HG03066 (cell line): ENCODE results near the gene RTP2.

Experiments
- ATAC-seq: cut with Tn5 transposase; IDR thresholded peaks from one replicate; pipeline ENCODE4 v1.9.1; 2021; ENCODE audit warnings: low read depth; ENCODE audit not compliant: unreplicated experiment

RTP2 gene

DNA sequence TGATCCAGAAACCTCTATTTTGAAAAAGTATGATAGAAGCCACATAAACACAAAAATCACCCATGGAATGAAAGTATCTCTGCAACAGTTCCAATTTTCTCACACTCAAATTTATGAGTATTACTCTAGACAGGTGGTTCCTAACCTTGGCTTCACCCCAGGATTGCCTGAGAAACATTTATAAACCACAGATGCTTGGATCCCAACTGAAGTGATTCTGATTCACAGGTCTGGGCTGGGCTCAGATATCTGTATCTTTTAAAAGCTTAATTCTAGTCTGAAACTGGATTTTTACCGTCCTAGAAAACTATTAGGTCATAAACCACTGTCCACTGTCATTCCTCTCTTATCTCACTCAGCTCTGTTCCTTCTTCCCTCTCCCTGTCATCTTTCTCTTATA lies 24.8 kb downstream of the RTP2 start:
- ATAC-seq = no peak

DNA sequence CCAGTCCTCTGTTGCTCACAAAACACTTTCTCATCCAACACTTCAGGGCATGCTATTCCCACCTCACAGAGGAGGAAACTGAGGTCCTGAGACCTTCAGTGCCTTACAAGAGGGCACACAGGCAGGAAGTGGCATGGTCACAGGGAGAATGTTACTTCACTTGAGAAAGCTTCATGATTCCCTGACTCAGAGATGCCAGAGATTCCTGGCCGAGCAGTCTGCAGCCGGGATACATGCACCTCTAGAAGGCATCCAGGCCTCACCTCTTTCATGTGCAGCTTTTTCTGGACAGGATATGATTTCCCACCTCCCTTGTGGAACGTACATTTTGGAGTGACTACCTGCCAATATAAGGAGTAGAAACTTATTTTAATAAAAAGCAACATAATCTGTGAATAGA lies 29.3 kb downstream of the RTP2 start:
- no peak for ATAC-seq

DNA sequence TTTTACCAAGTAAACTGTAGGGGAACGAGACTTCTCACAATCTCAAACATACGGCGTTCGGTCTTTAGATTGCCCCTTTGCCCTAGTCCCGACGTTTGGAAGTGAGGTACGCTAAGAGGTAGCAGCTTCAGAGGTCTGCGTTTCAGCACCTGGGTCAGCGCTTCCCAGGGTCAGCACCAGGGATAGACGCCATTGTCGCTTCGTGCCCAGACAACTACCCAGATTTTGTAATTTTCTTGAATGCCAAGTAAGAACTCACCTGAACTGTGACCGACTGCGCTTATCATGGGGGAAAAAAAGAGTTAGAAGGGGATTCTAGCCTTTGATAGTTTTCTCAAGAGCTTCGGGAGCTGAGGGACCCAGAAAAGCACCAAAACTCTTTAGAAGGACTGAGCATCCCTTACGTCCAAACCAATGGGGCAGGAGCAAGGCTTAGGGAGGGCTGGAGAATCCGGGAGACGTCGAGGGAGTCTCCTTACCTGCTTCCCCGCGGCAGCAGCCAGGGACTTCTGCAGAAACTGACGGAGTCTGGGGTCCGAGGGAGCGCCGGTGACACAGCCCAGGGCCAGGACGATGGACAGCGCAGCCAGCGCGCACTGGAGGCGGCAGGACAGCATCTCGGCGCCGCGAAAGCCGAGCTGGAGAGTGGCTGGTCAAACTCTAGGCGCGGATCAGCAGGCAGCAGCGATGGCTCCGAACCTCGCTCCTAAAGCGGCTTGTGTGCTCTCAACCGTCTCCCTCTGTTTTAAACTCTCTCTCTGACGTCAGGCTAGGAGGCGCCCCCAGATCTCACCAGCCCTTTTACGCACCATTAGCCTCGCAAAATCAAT lies 32.5 kb downstream of the RTP2 start, which contains the start of gene SST:
Gene SST, minus strand, starts transcription at position 720 of the 830 bp plus-strand sequence. Its CDS starts 103 bp downstream, at position 617.
- ATAC-seq = no peak

DNA sequence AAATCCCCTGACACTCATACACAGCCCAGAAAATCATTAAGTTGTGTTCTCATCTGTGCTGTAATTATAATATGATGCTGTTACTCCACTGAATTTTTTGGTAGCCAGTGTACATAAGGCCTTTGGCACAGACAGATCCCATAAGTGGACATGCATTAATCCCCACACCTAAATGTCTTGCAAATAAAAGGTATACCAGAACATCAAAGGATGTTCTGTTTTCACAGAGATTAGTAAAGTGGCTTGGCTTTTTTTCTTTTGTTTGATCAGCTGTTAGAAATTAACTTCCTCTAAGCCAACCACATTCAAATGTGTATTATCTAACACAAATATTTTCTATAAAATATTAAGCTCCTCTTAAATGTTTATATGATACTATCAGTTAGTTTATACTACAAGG lies 34.8 kb downstream of the RTP2 start:
- no peak for ATAC-seq

DNA sequence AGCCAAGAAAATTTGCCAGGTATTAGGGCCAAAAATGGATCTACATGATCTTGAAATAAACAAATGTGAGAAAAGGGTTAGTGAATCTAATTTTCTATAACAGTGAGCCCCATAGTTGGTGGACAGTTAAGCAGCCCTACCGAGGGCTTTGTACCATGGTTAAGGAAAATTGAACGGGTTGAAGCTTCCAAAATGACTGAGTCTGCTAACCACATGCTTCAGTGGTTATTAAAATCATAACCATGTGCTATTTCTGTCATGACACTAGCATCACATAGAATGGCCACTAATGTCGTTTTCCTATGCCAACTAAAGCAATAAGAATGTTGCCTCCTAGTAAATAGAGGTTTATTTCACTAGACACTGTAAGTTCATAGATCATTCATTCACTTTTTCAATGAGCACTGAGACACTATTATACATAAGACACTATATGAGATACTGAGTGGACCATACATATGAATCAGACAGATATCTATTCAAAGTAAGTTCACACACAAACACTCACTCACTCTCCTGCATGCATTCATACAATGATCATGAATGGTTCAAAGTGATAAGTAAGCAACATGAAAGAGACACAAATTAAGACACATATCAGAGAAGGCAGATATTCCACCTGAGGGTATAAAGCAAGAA lies 36.5 kb downstream of the RTP2 start:
- no peak for ATAC-seq

DNA sequence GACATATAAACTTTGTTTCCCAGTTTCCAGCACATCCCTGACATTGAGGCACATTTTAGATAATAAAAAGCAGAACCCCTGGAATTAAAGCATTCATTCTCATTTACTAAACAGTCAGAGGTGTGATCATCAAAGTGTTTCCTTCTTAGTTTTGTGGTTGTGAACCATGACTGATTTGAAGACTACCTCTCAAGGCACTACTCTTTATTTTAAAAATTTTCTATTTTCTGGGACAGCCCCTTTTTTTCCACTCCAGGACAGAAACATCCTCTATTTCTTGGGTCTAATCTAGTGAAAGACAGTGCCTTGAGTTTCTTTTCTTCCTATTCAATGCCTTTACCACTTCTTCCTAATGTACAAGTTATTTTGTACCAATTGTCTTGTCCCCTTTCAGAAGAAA lies 37.3 kb downstream of the RTP2 start:
- ATAC-seq = no peak

DNA sequence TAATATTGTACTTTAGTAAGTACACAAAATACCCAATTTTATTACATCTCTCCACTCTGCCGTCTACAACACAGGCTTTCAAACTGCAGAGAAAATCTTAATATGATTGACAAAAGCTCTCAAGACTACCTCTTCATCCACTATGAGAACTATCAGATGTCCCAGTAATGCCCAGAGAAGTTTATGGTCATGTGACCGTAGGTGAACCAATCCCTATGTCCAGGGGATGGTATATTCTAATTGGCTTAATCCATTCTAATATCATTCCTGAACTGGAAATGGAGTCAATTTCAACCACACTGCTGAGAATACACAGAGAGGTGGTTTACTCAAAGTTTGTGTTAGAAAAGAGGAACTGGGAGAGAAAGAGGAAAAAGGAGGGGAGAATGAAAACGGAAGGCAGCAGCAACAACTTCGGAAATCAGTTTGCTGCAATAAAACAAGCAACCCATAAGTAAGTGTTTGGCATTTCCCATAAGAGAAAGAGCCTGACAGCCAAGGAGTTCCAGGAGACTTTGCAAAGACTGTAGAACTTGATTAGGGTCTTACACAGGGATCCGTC lies 39.4 kb downstream of the RTP2 start:
- ATAC-seq = no peak

DNA sequence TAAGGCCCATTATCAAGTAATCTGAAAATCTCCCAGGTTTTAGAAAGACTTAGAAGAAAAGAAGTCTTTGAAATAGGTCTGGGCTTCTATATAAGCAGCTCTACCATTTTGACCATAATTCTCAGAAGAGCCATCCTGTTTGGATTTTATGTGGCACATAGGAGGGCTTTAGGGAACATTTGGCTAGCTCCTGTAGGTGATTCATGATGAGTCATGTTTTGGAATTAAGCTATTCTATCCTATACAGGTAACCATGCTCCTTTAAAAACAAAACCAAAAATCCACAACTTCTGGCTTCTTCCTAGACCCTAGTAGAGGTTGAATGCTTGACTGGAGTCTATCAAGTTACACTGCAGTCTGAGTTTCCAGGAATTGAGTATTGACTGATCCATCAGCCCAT lies 41.1 kb downstream of the RTP2 start:
- ATAC-seq = no peak

DNA sequence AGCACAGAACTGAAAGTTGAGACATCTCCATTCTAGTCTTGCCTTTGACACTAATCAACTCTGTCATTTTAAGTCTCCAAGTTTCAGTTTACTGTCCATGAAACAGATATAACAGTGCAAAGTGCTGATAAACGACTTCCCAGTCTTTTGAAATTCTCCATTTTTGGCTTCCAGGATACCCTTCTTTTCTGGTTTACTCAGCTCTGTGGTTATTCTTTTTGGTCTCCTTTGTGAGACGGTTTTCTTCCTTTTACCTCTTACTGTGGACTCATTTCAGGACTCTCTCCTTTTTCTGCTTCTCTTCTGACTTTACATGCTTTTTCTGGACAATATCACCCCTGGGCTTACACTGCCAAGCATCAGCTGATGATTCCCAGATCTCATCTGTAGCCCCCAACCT lies 51.1 kb downstream of the RTP2 start:
- ATAC-seq = no peak
